HepG2 (cell line): ENCODE measurements around the gene ZIC2. TPM values are rescaled to one million over a fixed set of nuclear protein-coding genes. Genes with fewer than 3 reads are reported as not detected.
A peak's percentile ranks its signal among the peaks of the same experiment; 100 is the strongest.

Source experiments
- CREBL2 ChIP-seq: sonication (generic); formaldehyde crosslinking; IDR thresholded peaks from 2 replicates; pipeline ENCODE4 v1.8.1; 2023; ENCODE audit warnings: missing genetic modification reagents, mild to moderate bottlenecking, borderline replicate concordance
- DNMT3B ChIP-seq: conservative IDR thresholded peaks from 2 replicates; pipeline ENCODE4 v1.6.1; 2016; ENCODE audit warnings: missing biosample characterization, control low read depth
- EED ChIP-seq: sonication (generic); formaldehyde crosslinking; IDR thresholded peaks from 2 replicates; pipeline ENCODE4 v1.5.0; 2020; ENCODE audit warnings: mild to moderate bottlenecking, missing genetic modification reagents
- GABPB1 ChIP-seq: IDR thresholded peaks from 2 replicates; pipeline ENCODE4 v1.6.1; 2016; ENCODE audit warnings: mild to moderate bottlenecking, missing genetic modification reagents, moderate library complexity, missing compliant biosample characterization
- KLF6 ChIP-seq: IDR thresholded peaks from 2 replicates; pipeline ENCODE4 v1.8.0; 2016; ENCODE audit warnings: missing biosample characterization, missing genetic modification reagents
- NR2C2 ChIP-seq: sonication (generic); formaldehyde crosslinking; IDR thresholded peaks from 2 replicates; pipeline ENCODE4 v1.4.0; 2020; ENCODE audit warnings: missing genetic modification reagents, mild to moderate bottlenecking, moderate library complexity, borderline replicate concordance
- SALL1 ChIP-seq: sonication (generic); formaldehyde crosslinking; IDR thresholded peaks from 2 replicates; pipeline ENCODE4 v1.8.0; 2022; ENCODE audit warnings: mild to moderate bottlenecking, missing genetic modification reagents
- ZNF687 ChIP-seq: sonication (generic); formaldehyde crosslinking; IDR thresholded peaks from 2 replicates; pipeline ENCODE4 v1.5.1; 2020; ENCODE audit warnings: mild to moderate bottlenecking, missing genetic modification reagents, moderate library complexity
- polyA plus RNA-seq, 8 experiments: library from polyadenylated mRNA; depleted of rRNA in 3 of 8; stranded (reverse) in 7 of 8; unstranded in 1 of 8; fragments of >200 nt; fragmentation: Illumina TruSeq in 4 of 8; extraction: Trizol in 4 of 8; gene quantifications; 2 replicates each; pipeline versions ENCODE4 v1.2.1 to v1.2.3, GENCODE V29; 2011 to 2016; ENCODE audit warnings: low read depth in 4 of 8, missing spikeins in 1 of 8, mixed read lengths in 1 of 8; ENCODE audit not compliant: insufficient read depth in 1 of 8
- total RNA-seq, 5 experiments: library from RNA; depleted of rRNA; stranded (reverse); fragments of >200 nt; fragmentation: Illumina TruSeq; extraction: Trizol; gene quantifications; 2 replicates each; pipeline ENCODE4 v1.2.3, GENCODE V29; 2016; ENCODE audit warnings: low read depth in 1 of 5
- TF ChIP-seq, protein P1 (sequence below): sonication (generic); formaldehyde crosslinking; IDR thresholded peaks from 2 replicates; pipeline ENCODE4 v1.8.1; 2023; ENCODE audit warnings: mild to moderate bottlenecking, moderate library complexity, missing genetic modification reagents
- TF ChIP-seq, protein P2 (sequence below), 2 experiments: fragments of 450-650 bp in 1 of 2; sonication (generic) in 1 of 2; formaldehyde crosslinking in 1 of 2; IDR thresholded peaks; 2 replicates each; pipeline versions ENCODE4 v1.6.1 to v1.8.0; 2016 to 2022; ENCODE audit warnings: antibody characterized with exemption in 1 of 2, mild to moderate bottlenecking in 1 of 2, missing genetic modification reagents in 1 of 2
- TF ChIP-seq, protein P3 (sequence below): IDR thresholded peaks from 2 replicates; pipeline ENCODE4 v1.6.1; 2016; ENCODE audit warnings: missing biosample characterization, missing genetic modification reagents, low read depth

Gene ZIC2
- total and polyA plus RNA-seq, 2 of the 13 experiments (the other 11 are each of a cell fraction or from before 2014, with no cell fraction given) = 0.13 TPM; not detected in 1

DNA sequence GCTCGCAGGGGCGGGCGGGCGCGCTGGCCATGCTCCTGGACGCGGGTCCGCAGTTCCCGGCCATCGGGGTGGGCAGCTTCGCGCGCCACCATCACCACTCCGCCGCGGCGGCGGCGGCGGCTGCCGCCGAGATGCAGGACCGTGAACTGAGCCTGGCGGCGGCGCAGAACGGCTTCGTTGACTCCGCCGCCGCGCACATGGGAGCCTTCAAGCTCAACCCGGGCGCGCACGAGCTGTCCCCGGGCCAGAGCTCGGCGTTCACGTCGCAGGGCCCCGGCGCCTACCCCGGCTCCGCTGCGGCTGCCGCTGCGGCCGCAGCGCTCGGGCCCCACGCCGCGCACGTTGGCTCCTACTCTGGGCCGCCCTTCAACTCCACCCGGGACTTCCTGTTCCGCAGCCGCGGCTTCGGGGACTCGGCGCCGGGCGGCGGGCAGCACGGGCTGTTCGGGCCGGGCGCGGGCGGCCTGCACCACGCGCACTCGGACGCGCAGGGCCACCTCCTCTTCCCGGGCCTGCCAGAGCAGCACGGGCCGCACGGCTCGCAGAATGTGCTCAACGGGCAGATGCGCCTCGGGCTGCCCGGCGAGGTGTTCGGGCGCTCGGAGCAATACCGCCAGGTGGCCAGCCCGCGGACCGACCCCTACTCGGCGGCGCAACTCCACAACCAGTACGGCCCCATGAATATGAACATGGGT lies 599 bp downstream of the ZIC2 start (continued):
- peak; percentile 60 for TF ChIP-seq ZNF687 (CRISPR knock-in tag)
- TF ChIP-seq, protein P1, sequence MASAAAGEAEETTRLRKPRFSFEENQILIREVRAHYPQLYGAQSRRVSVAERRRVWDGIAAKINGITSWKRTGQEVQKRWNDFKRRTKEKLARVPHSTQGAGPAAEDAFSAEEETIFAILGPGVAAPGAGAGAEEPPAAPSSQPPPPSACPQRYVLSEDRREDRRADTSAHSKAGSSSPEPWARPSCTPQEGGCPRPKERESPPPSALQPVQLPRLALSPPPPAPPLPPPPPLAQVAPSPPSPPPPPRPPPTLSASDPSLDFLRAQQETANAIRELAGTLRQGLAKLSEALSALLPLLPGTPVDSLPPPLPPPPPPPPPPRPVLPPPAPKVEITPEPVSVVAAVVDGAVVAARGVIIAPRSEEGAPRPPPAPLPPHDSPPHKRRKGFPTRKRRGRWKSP (CRISPR knock-in tag) = 0 out of 2 replicates have a peak, but pooled peaks have one; percentile 32
- TF ChIP-seq GABPB1 = peak; percentile 3; the same call in 1 of the 2 replicates
- TF ChIP-seq, protein P2, sequence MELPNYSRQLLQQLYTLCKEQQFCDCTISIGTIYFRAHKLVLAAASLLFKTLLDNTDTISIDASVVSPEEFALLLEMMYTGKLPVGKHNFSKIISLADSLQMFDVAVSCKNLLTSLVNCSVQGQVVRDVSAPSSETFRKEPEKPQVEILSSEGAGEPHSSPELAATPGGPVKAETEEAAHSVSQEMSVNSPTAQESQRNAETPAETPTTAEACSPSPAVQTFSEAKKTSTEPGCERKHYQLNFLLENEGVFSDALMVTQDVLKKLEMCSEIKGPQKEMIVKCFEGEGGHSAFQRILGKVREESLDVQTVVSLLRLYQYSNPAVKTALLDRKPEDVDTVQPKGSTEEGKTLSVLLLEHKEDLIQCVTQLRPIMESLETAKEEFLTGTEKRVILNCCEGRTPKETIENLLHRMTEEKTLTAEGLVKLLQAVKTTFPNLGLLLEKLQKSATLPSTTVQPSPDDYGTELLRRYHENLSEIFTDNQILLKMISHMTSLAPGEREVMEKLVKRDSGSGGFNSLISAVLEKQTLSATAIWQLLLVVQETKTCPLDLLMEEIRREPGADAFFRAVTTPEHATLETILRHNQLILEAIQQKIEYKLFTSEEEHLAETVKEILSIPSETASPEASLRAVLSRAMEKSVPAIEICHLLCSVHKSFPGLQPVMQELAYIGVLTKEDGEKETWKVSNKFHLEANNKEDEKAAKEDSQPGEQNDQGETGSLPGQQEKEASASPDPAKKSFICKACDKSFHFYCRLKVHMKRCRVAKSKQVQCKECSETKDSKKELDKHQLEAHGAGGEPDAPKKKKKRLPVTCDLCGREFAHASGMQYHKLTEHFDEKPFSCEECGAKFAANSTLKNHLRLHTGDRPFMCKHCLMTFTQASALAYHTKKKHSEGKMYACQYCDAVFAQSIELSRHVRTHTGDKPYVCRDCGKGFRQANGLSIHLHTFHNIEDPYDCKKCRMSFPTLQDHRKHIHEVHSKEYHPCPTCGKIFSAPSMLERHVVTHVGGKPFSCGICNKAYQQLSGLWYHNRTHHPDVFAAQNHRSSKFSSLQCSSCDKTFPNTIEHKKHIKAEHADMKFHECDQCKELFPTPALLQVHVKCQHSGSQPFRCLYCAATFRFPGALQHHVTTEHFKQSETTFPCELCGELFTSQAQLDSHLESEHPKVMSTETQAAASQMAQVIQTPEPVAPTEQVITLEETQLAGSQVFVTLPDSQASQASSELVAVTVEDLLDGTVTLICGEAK (IDR thresholded peaks at IDR 0.05) = no peak
- TF ChIP-seq, protein P2 (CRISPR knock-in tag; IDR thresholded peaks at IDR 0.05) = no peak
- no peak for TF ChIP-seq CREBL2 (CRISPR knock-in tag)
- peak; percentile 27; the same call in 1 of the 2 replicates for TF ChIP-seq SALL1 (CRISPR knock-in tag)
- TF ChIP-seq KLF6 (CRISPR knock-in tag) = no peak
- no peak for TF ChIP-seq NR2C2
- TF ChIP-seq, protein P3, sequence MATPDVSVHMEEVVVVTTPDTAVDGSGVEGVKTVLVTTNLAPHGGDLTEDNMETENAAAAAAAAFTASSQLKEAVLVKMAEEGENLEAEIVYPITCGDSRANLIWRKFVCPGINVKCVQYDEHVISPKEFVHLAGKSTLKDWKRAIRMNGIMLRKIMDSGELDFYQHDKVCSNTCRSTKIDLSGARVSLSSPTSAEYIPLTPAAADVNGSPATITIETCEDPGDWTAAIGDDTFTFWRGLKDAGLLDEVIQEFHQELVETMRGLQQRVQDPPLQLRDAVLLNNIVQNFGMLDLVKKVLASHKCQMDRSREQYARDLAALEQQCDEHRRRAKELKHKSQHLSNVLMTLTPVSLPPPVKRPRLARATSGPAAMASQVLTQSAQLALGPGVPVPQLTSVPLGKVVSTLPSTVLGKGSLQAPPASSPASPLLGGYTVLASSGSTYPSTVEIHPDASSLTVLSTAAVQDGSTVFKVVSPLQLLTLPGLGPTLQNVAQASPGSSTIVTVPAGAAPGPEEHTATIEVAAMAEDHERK (CRISPR knock-in tag) = no peak
- peak; percentile 23; the same call in 1 of the 2 replicates for TF ChIP-seq EED (CRISPR knock-in tag)
- no peak for TF ChIP-seq DNMT3B
